ENCODE results near the gene SPATA24.
"Not testable (repeated sequence)": the region's sequence is repeated elsewhere in the genome, so short reads cannot be mapped to it uniquely, and the experiment has no call there.

Gene SPATA24

DNA sequence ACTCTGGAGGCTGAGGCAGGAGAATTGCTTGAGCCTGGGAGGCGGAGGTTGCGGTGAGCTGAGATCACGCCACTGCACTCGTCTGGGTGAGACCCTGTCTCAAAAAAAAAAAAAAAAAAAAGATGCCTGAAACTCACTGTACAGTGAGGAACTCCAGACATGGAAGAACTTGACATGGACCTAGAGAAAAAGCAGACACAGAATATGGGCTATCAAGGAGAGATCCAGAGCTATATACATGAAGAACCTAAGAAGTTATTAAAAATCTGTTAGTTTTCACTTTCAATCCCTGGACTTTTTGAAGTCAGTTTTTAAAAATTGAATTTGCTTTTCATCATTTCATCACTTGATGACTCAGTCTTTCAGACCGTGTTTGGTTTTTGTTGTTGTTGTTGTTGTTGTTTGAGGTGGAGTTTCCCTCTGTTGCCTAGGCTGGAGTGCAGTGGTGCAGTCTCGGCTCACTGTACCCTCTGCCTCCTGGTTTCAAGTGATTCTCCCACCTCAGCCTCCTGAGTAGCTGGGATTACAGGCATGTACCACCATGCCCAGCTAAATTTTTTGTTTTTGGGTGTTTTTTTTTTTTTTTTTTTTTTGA, 42.0 kb downstream of the SPATA24 start:
- no peaks in the 10 kb centered on the region for H3K9me3 Mint-ChIP-seq
- H3K27me3 Mint-ChIP-seq = no peaks in the 10 kb centered on the region
- H3K36me3 Mint-ChIP-seq = peaks cover 7% of the 10 kb centered on the region
- H3K27ac Mint-ChIP-seq = no peak overlapping the region
- H3K4me1 Mint-ChIP-seq = peaks cover 31% of the 10 kb centered on the region
- H3K4me3 Mint-ChIP-seq = no peak overlapping the region

DNA sequence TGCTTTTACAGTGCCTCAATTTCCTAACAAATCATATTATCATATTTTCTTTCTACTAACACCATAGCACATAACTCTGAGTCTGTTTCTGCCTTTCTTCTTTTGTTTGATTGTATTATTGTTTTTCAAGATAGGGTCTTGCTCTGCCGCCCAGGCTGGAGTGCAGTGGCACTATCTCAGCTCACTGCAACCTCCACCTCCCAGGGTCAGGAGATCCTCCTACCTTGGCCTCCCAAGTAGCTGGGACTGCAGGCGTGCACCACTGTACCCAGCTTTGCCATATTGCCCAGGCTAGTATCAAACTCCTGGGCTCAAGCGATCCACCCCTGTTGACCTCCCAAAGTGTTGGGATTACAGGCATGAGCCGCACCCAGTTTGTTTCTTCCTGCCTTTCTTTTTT, 43.5 kb downstream of the SPATA24 start:
- Mint-ChIP-seq H3K27me3 (no peaks in the 10 kb centered on the region), H3K4me3 (no peak overlapping the region), H3K27ac (no peak overlapping the region), H3K36me3 (peaks cover 7% of the 10 kb centered on the region), H3K4me1 (peaks cover 37% of the 10 kb centered on the region), H3K9me3 (no peaks in the 10 kb centered on the region)

DNA sequence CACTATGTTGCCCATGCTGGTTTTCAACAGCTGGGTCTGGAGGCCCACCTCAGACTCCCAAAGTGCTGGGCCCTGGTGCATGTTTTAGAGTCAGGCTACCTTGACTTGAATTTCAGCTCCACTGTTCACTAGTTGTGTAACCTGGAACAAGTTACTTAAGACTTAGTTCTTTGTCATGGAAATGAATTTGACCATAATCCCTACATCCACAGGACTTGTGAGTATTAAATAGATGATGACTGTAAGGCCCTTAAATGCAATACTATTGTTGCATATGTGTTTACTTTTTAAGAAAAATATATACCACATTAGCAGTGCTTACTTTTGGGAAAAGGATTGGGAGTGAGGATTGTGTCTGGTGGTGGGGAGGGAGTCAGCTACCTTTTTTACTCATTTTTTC, 45.8 kb downstream of the SPATA24 start:
- H3K27me3 Mint-ChIP-seq = no peaks in the 10 kb centered on the region
- peaks cover 48% of the 10 kb centered on the region for H3K4me1 Mint-ChIP-seq
- H3K9me3 Mint-ChIP-seq = peaks cover 5% of the 10 kb centered on the region
- no peak overlapping the region for H3K27ac Mint-ChIP-seq
- H3K4me3 Mint-ChIP-seq = no peak overlapping the region
- peaks cover 9% of the 10 kb centered on the region for H3K36me3 Mint-ChIP-seq

DNA sequence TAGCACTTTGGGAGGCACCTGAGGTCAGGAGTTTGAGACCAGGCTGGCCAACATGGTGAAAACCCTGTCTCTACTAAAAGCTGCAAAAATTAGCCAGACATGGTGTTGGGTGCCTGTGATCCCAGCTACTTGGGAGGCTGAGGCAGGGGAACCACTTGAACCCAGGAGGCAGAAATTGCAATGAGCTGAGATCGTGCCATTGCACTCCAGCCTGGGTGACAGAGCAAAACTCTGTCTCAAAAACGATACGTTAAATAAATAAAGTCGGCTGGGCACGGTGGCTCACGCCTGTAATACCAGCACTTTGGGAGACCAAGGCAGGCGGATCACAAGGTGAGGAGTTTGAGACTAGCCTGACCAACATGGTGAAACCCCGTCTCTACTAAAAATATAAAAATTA, 48.0 kb downstream of the SPATA24 start:
- H3K27me3 Mint-ChIP-seq, H3K9me3 Mint-ChIP-seq, H3K27ac Mint-ChIP-seq, H3K4me3 Mint-ChIP-seq, H3K36me3 Mint-ChIP-seq: not testable (repeated sequence)
- H3K4me1 Mint-ChIP-seq = peaks cover 57% of the 10 kb centered on the region

DNA sequence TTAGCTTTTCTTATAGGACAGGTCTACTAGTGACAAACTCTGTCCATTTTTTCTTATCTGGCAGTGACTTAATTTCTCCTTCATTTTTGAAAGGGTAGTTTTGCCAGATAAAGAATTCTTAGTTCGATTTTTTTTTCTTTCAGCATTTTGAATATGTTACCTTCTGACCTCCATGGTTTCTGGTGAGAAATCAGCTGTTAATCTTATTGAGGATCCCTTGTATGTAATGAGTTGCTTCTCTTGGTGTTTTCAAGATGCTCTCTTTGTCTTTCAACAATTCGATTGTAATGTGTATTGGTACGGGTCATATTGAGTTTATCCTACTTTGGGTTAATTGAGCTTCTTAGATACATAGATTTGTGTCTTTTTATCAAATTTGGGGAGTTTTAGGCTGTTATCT, 49.7 kb downstream of the SPATA24 start:
- Mint-ChIP-seq H3K27ac (no peak overlapping the region), H3K4me3 (no peak overlapping the region), H3K36me3 (peaks cover 9% of the 10 kb centered on the region), H3K9me3 (peaks cover 5% of the 10 kb centered on the region), H3K27me3 (no peaks in the 10 kb centered on the region), H3K4me1 (peaks cover 61% of the 10 kb centered on the region)

DNA sequence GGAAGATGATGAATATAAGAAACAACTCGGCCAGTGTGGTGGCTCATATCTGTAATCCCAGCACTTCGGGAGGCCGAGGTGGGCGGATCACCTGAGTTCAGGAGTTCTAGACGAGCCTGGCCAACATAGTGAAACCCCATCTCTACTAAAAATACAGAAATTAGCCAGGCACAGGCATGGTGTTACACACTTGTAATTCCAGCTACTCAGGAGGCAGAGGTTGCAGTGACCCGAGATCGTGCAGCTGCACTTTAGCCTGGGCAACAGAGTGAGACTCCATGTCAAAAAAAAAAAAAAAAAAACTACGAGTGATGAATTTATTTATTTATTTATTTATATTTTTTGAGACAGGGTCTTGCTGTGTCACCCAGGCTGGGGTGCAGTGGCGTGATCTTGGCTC, 56.0 kb downstream of the SPATA24 start:
- H3K27ac Mint-ChIP-seq, H3K27me3 Mint-ChIP-seq, H3K9me3 Mint-ChIP-seq, H3K4me3 Mint-ChIP-seq: not testable (repeated sequence)
- H3K36me3 Mint-ChIP-seq = peaks cover 13% of the 10 kb centered on the region
- H3K4me1 Mint-ChIP-seq = peaks cover 67% of the 10 kb centered on the region
